ENCODE measurements around the gene ZNF423. TPM values are rescaled to one million over a fixed set of nuclear protein-coding genes. Genes with fewer than 3 reads are reported as not detected.
A peak's percentile ranks its signal among the peaks of the same experiment; 100 is the strongest.

Gene ZNF423
- total RNA-seq, 1 experiment from 2014 or later: 0.20 TPM

GRCh38 chr16:49596648-49597291 lies 259.1 kb downstream of the ZNF423 start:
- H3K27me3 Mint-ChIP-seq (ENCODE audit: insufficient read depth, unreplicated experiment): peaks cover 41% of the 10 kb centered on the region
- intact Hi-C loops (cut with micrococcal nuclease; ENCODE audit: unreplicated experiment): no loop called here

GRCh38 chr16:49596068-49596467 lies 259.8 kb downstream of the ZNF423 start:
- CTCF ChIA-PET: no interaction called here
- Mint-ChIP-seq H3K36me3 (ENCODE audit: insufficient read depth, unreplicated experiment) (no peaks in the 10 kb centered on the region), H3K4me1 (ENCODE audit: low read depth, unreplicated experiment) (no peaks in the 10 kb centered on the region), H3K4me3 (ENCODE audit: unreplicated experiment) (no peak overlapping the region), H3K9me3 (ENCODE audit: unreplicated experiment) (no peaks in the 10 kb centered on the region), H3K27ac (ENCODE audit: unreplicated experiment) (no peak overlapping the region), H3K27me3 (ENCODE audit: insufficient read depth, unreplicated experiment) (peaks cover 36% of the 10 kb centered on the region)
- H3K9me3 ChIP-seq: no peaks in the 10 kb centered on the region
- DNase-seq: no peak
- no peaks in the 10 kb centered on the region; the same call in 1 of the 2 replicates for H3K27me3 ChIP-seq (replicated peaks; ENCODE audit: control insufficient read depth, insufficient read depth, low read length)
- no peaks in the 10 kb centered on the region for H3K36me3 ChIP-seq (ENCODE audit: control insufficient read depth, insufficient read depth, low read length)
- H3K4me3 ChIP-seq (ENCODE audit: low read depth, low read length): no peak overlapping the region
- POLR2A ChIA-PET: no interaction called here
- BruUV-seq (replicated peaks): no TSS peak
- H3K4me1 ChIP-seq: no peaks in the 10 kb centered on the region
- intact Hi-C loops (cut with micrococcal nuclease; ENCODE audit: unreplicated experiment): no loop called here
- TF ChIP-seq, protein P1, sequence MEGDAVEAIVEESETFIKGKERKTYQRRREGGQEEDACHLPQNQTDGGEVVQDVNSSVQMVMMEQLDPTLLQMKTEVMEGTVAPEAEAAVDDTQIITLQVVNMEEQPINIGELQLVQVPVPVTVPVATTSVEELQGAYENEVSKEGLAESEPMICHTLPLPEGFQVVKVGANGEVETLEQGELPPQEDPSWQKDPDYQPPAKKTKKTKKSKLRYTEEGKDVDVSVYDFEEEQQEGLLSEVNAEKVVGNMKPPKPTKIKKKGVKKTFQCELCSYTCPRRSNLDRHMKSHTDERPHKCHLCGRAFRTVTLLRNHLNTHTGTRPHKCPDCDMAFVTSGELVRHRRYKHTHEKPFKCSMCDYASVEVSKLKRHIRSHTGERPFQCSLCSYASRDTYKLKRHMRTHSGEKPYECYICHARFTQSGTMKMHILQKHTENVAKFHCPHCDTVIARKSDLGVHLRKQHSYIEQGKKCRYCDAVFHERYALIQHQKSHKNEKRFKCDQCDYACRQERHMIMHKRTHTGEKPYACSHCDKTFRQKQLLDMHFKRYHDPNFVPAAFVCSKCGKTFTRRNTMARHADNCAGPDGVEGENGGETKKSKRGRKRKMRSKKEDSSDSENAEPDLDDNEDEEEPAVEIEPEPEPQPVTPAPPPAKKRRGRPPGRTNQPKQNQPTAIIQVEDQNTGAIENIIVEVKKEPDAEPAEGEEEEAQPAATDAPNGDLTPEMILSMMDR (IDR thresholded peaks at IDR 0.05; ENCODE audit: insufficient read depth in 1 of 2, low read depth in 1 of 2, low read length in 1 of 2, severe bottlenecking in 1 of 2, unreplicated experiment in 1 of 2): no peak

More at GRCh38 chr16:49596648-49597291, 259.1 kb downstream of the ZNF423 start:
- no peaks in the 10 kb centered on the region for H3K9me3 Mint-ChIP-seq (ENCODE audit: unreplicated experiment)
- CTCF ChIA-PET: no interaction called here
- H3K4me1 Mint-ChIP-seq (ENCODE audit: low read depth, unreplicated experiment): no peaks in the 10 kb centered on the region
- H3K27me3 ChIP-seq (replicated peaks; ENCODE audit: control insufficient read depth, insufficient read depth, low read length): peaks cover 1% of the 10 kb centered on the region
- H3K9me3 ChIP-seq: no peaks in the 10 kb centered on the region
- no peaks in the 10 kb centered on the region for H3K36me3 Mint-ChIP-seq (ENCODE audit: insufficient read depth, unreplicated experiment)
- no peaks in the 10 kb centered on the region for H3K36me3 ChIP-seq (ENCODE audit: control insufficient read depth, insufficient read depth, low read length)
- TF ChIP-seq, protein P1 (IDR thresholded peaks at IDR 0.05; ENCODE audit: insufficient read depth in 1 of 2, low read depth in 1 of 2, low read length in 1 of 2, severe bottlenecking in 1 of 2, unreplicated experiment in 1 of 2): no peak
- no peak overlapping the region for H3K4me3 ChIP-seq (ENCODE audit: low read depth, low read length)
- POLR2A ChIA-PET: no interaction called here
- no peak overlapping the region for H3K4me3 Mint-ChIP-seq (ENCODE audit: unreplicated experiment)
- BruUV-seq (replicated peaks): no TSS peak
- peak in 1 of 2 experiments; percentile 25 for DNase-seq
- no peak overlapping the region for H3K27ac Mint-ChIP-seq (ENCODE audit: unreplicated experiment)
- no peaks in the 10 kb centered on the region for H3K4me1 ChIP-seq

- POLR2A ChIA-PET: no interaction called here
- CTCF ChIA-PET: interaction anchor here (1.0 kb wide), 1 partner anchor 187 kb away, joined by 3 read pairs; no protein-coding TSS in a partner anchor
- H3K27me3 Mint-ChIP-seq (ENCODE audit: insufficient read depth, unreplicated experiment): peaks cover 40% of the 10 kb centered on the region
Measured at GRCh38 chr16:49594685-49595498, 261.0 kb downstream of the ZNF423 start.

More at GRCh38 chr16:49594685-49595498, 261.0 kb downstream of the ZNF423 start:
- Histone ChIP-seq H3K27me3 (replicated peaks; ENCODE audit: control insufficient read depth, insufficient read depth, low read length) (no peaks in the 10 kb centered on the region; the same call in 1 of the 2 replicates), H3K4me3 (ENCODE audit: low read depth, low read length) (no peak overlapping the region), H3K4me1 (no peaks in the 10 kb centered on the region), H3K36me3 (ENCODE audit: control insufficient read depth, insufficient read depth, low read length) (no peaks in the 10 kb centered on the region), H3K9me3 (no peaks in the 10 kb centered on the region)
- intact Hi-C loops (cut with micrococcal nuclease; ENCODE audit: unreplicated experiment): loop anchor here (5.0 kb wide), 2 partner anchors 83 to 103 kb away; no protein-coding TSS in a partner anchor
- H3K4me1 Mint-ChIP-seq (ENCODE audit: low read depth, unreplicated experiment): no peaks in the 10 kb centered on the region
- H3K4me3 Mint-ChIP-seq (ENCODE audit: unreplicated experiment): no peak overlapping the region
- peak in 1 of 2 experiments; percentile 13 for DNase-seq
- H3K36me3 Mint-ChIP-seq (ENCODE audit: insufficient read depth, unreplicated experiment): no peaks in the 10 kb centered on the region
- H3K9me3 Mint-ChIP-seq (ENCODE audit: unreplicated experiment): no peaks in the 10 kb centered on the region
- TF ChIP-seq, protein P1 (IDR thresholded peaks at IDR 0.05; ENCODE audit: insufficient read depth in 1 of 2, low read depth in 1 of 2, low read length in 1 of 2, severe bottlenecking in 1 of 2, unreplicated experiment in 1 of 2): no peak
- no TSS peak for BruUV-seq (replicated peaks)
- H3K27ac Mint-ChIP-seq (ENCODE audit: unreplicated experiment): no peak overlapping the region
